HEK293T (cell line): ENCODE results near the gene ZDHHC18.
"Not testable (repeated sequence)": the region's sequence is repeated elsewhere in the genome, so short reads cannot be mapped to it uniquely, and the experiment has no call there.

Source experiments
- CTCF ChIA-PET: fragments of 350-600 bp; formaldehyde crosslinking; extraction: SDS; loops from one replicate; lab custom pipeline; 2021; ENCODE audit warnings: antibody characterized with exemption, inconsistent platforms; lab: Yijun Ruan, JAX
- POLR2A ChIA-PET: fragments of 350-600 bp; formaldehyde crosslinking; extraction: SDS; loops from one replicate; lab custom pipeline; 2020; ENCODE audit warnings: antibody characterized with exemption, inconsistent platforms; lab: Yijun Ruan, JAX
- DNase-seq: peaks from one replicate; pipeline ENCODE4 v3.0.0; 2012; ENCODE audit warnings: mixed read lengths; ENCODE audit errors: extremely low spot score
- ARNT ChIP-seq: fragments of 450-650 bp; IDR thresholded peaks from 2 replicates; pipeline ENCODE4 v1.6.1; 2017; ENCODE audit warnings: mild to moderate bottlenecking
- BHLHE40 ChIP-seq: fragments of 450-650 bp; IDR thresholded peaks from 2 replicates; pipeline ENCODE4 v1.6.1; 2016; ENCODE audit warnings: mild to moderate bottlenecking, moderate library complexity, borderline replicate concordance
- CTBP1 ChIP-seq: fragments of 450-650 bp; IDR thresholded peaks from 2 replicates; pipeline ENCODE4 v1.6.1; 2016; ENCODE audit warnings: borderline replicate concordance
- ELF4 ChIP-seq: fragments of 450-650 bp; IDR thresholded peaks from 2 replicates; pipeline ENCODE4 v1.6.1; 2017; ENCODE audit warnings: antibody characterized with exemption
- FOXA1 ChIP-seq: fragments of 450-650 bp; IDR thresholded peaks from 2 replicates; pipeline ENCODE4 v1.6.1; 2016; ENCODE audit warnings: mild to moderate bottlenecking
- FOXK2 ChIP-seq: fragments of 450-650 bp; IDR thresholded peaks from 2 replicates; pipeline ENCODE4 v1.6.1; 2016; ENCODE audit warnings: mild to moderate bottlenecking
- FOXM1 ChIP-seq: fragments of 450-650 bp; IDR thresholded peaks from 2 replicates; pipeline ENCODE4 v1.6.1; 2017; ENCODE audit warnings: mild to moderate bottlenecking, borderline replicate concordance
- HDGF ChIP-seq: fragments of 450-650 bp; IDR thresholded peaks from 2 replicates; pipeline ENCODE4 v1.6.1; 2017; ENCODE audit warnings: antibody characterized with exemption, borderline replicate concordance
- L3MBTL2 ChIP-seq: fragments of 450-650 bp; conservative IDR thresholded peaks from 2 replicates; pipeline ENCODE4 v1.6.1; 2016; ENCODE audit warnings: mild to moderate bottlenecking
- LEF1 ChIP-seq: fragments of 450-650 bp; IDR thresholded peaks from 2 replicates; pipeline ENCODE4 v1.6.1; 2017; ENCODE audit warnings: mild to moderate bottlenecking, borderline replicate concordance
- NFRKB ChIP-seq: fragments of 450-650 bp; IDR thresholded peaks from 2 replicates; pipeline ENCODE4 v1.6.1; 2016; ENCODE audit warnings: mild to moderate bottlenecking, moderate library complexity
- SP1 ChIP-seq: fragments of 450-650 bp; IDR thresholded peaks from 2 replicates; pipeline ENCODE4 v1.6.1; 2017
- SUZ12 ChIP-seq: fragments of 450-650 bp; IDR thresholded peaks from 2 replicates; pipeline ENCODE4 v1.6.1; 2016; ENCODE audit warnings: mild to moderate bottlenecking
- TARDBP ChIP-seq: fragments of 450-650 bp; IDR thresholded peaks from 2 replicates; pipeline ENCODE4 v1.6.1; 2016
- ZNF384 ChIP-seq: fragments of 450-650 bp; IDR thresholded peaks from 2 replicates; pipeline ENCODE4 v1.6.1; 2016
- TF ChIP-seq, protein P1 (sequence below): fragments of 450-650 bp; IDR thresholded peaks from 2 replicates; pipeline ENCODE4 v1.6.1; 2016

The ZDHHC18 gene

DNA sequence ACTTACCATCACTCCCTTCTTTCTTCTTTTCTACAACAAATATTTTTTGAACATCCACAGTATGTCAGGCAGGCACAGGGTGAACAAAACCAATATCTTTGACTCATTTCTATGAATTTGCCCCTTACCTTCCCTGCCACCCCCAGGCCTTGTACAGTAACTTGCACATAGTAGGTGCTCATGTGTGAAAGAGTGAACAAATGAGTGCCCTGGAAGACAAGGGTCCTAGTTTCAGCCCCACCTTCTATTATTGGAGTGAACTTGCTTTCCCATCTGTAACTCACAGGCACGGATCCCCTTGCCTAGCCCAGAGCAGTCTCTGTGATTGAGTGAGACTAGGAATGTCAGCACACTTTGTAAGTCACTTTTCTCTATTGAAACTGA is 12.8 kb downstream of the ZDHHC18 start:
- no peak for DNase-seq
- ChIA-PET POLR2A (interaction anchor here (0.6 to 0.9 kb wide), 2 partner anchors 14 to 26 kb away, joined by 3 read pairs; no protein-coding TSS in a partner anchor), CTCF (no interaction called here)
- TF ChIP-seq ARNT (no peak), FOXK2 (no peak), ELF4 (no peak), SP1 (no peak), LEF1 (no peak), L3MBTL2 (no peak), CTBP1 (no peak)

DNA sequence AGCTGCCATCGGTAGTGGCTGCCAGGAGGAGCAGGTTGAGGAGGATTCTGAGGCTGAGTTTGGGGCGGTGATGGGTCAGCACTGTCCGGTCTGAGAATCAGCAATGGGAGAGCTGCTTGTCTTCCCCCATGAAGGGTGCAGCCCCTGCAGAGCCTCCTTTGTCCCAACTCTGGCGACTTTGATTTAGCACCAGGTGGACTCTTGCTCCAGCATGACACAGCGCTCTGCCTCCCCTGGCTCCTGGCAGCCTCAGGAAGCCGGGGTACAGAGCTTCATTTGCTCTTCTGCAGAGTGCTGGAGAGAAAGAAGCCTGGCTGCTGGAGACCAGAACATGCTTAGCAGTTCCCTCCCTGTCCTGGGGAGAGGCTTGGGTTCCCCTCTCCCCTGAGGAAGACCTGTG is 13.3 kb downstream of the ZDHHC18 start:
- ChIA-PET POLR2A (interaction anchor here (0.6 to 0.9 kb wide), 2 partner anchors 15 to 25 kb away, joined by 3 read pairs; no protein-coding TSS in a partner anchor), CTCF (no interaction called here)
- no peak for DNase-seq
- no peak for TF ChIP-seq NFRKB
- no peak for TF ChIP-seq ARNT
- TF ChIP-seq TARDBP, result no peak
- no peak for TF ChIP-seq ELF4
- no peak for TF ChIP-seq L3MBTL2
- TF ChIP-seq FOXM1, result no peak
- no peak for TF ChIP-seq HDGF
- TF ChIP-seq SP1, result no peak
- no peak for TF ChIP-seq LEF1
- TF ChIP-seq ZNF384, result no peak
- TF ChIP-seq SUZ12, result no peak
- TF ChIP-seq, protein P1, sequence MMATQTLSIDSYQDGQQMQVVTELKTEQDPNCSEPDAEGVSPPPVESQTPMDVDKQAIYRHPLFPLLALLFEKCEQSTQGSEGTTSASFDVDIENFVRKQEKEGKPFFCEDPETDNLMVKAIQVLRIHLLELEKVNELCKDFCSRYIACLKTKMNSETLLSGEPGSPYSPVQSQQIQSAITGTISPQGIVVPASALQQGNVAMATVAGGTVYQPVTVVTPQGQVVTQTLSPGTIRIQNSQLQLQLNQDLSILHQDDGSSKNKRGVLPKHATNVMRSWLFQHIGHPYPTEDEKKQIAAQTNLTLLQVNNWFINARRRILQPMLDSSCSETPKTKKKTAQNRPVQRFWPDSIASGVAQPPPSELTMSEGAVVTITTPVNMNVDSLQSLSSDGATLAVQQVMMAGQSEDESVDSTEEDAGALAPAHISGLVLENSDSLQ, result no peak
- TF ChIP-seq FOXA1, result no peak

DNA sequence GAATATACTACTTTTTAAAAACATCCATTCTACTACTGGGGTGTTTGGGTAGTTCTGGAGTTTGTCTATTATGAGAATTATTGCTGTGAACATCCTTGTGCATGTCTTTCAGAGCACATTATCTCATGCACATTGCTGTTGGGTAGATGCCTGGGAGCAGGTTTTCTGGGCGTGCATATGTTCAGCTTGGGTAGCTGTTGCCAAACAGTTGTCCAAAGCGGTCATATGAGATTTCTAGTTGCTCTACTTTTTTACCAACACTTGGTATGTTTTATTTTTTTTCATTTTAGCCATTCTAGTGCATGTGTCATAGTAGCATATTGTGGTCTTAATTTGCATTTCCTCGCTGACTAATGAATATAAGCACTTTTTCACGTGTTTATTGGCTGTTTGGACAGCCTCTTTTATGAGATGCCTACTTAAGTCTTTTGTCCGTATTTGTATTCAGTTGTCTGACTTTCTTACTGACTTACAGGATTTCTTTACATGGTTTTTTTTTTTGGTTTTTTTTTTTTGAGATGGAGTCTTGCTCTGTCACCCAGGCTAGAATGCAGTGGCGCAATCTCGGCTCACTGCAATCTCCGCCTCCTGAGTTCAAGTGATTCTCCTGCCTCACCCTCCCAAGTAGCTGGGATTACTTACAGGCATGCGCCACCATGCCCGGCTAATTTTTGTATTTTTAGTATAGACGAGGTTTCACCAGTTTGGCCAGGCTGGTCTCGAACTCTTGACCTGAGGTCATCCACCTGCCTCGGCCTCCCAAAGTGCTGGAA is 18.1 kb downstream of the ZDHHC18 start:
- ChIA-PET CTCF (interaction anchor here (0.6 kb wide), 1 partner anchor 14 kb away, joined by 4 read pairs; no protein-coding TSS in a partner anchor), POLR2A (no interaction called here)
- no peak for DNase-seq
- TF ChIP-seq SUZ12 (no peak), FOXA1 (no peak), CTBP1 (no peak)

DNA sequence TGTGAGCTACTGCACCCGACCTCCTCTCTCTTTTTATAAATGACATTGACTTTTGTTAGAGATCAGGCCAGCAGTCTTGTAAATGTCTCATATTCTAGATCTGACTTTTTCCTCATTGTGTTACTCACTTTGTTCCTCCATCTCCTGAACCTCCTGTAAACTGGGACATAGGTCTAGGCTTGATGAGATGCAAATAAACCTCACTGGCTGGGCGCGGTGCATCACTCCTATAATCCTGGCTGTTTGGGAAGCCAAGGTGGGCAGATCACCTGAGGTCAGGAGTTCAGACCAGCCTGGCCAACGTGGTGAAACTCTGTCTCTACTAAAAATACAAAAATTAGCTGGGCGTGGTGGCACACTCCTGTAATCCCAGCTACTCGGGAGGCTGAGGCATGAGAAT is 21.3 kb downstream of the ZDHHC18 start:
- not testable (repeated sequence) for DNase-seq
- CTCF ChIA-PET, result interaction anchor here (0.7 to 0.8 kb wide), 2 partner anchors 15 to 31 kb away, joined by 4 to 5 read pairs; no protein-coding TSS in a partner anchor

DNA sequence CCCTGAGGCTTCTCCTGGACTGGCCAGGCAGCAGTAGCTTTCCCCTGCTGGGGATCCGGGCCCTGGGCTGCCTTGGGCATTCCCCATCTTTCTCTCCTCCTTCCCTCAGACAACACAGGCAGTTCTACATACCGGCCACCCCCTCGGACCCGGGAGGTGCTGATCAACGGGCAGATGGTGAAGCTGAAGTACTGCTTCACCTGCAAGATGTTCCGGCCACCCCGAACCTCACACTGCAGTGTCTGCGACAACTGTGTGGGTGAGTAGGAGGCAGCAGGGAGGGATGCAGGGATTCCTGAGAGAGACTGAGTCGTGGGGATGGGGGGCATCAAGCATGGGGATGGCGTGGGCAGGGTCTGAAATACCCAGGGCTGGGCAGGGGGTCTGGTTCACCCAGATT is 22.0 kb downstream of the ZDHHC18 start:
- no peak for TF ChIP-seq SP1
- TF ChIP-seq, protein P1, result no peak
- no peak for TF ChIP-seq HDGF
- TF ChIP-seq FOXM1, result no peak
- TF ChIP-seq CTBP1, result no peak
- TF ChIP-seq BHLHE40, result no peak
- no peak for TF ChIP-seq TARDBP
- no peak for TF ChIP-seq NFRKB
- TF ChIP-seq ELF4, result no peak
- no peak for TF ChIP-seq L3MBTL2
- TF ChIP-seq ARNT, result no peak
- no peak for TF ChIP-seq LEF1
- TF ChIP-seq SUZ12, result no peak
- TF ChIP-seq ZNF384, result no peak
- ChIA-PET POLR2A (interaction anchor here (0.7 to 2.3 kb wide), 3 partner anchors 17 to 52 kb away, joined by 3 to 8 read pairs (median 3); partner anchors contain the start of genes GPATCH3 and ZDHHC18), CTCF (interaction anchor here (0.7 to 0.8 kb wide), 2 partner anchors 15 to 30 kb away, joined by 4 to 5 read pairs; no protein-coding TSS in a partner anchor)
- DNase-seq, result no peak

More for the DNA sequence above, 21.3 kb downstream of the ZDHHC18 start:
- POLR2A ChIA-PET, result interaction anchor here (0.9 kb wide), 1 partner anchor 17 kb away, joined by 3 read pairs; no protein-coding TSS in a partner anchor

DNA sequence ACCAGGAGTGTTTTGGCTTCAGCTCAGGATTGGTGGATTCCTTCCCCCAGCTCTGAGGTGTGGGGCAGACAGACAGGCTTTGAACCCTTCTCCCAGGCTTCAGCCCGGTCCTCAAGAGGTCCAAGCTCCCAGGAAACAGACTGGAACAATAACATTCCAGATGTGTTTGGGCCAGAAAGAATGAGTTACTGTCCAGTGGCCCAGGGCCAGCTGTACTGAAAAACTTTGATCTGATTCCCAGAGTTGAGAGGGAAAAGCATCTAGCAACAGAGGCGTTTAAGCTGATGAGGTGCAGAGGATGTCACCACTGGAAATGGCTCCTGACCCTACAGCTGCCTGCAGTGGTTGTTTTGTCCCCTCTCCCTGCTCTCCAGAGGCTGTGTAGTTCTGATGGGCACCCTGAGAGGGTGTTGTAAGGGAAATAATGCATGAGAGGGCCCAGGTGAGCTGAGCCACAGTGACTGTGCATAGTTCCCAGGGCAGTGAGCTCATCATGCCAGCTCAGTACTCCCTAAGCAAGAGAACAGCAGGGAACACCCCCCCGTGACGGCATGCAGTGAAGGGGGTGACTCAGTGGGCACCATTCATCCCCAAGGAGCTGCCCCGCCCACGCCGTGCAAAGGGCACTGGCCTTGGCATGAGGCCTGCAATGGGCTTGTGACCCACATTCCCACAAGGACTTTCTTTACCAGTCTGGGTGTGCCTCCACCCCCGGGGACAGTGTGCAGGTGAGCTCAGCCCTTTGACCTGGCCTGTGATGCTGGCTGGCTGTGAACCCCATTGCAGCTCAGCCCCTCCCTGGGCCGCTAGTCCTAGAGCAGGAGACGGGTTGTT is 22.7 kb downstream of the ZDHHC18 start:
- ChIA-PET POLR2A (interaction anchor here (0.7 to 2.4 kb wide), 6 partner anchors 9 to 51 kb away, joined by 3 to 15 read pairs (median 3); partner anchors contain the start of genes GPATCH3 and ZDHHC18), CTCF (no interaction called here)
- TF ChIP-seq L3MBTL2 (no peak), TARDBP (no peak), BHLHE40 (no peak), ZNF384 (no peak), ELF4 (no peak), FOXM1 (no peak), LEF1 (no peak), NFRKB (no peak), CTBP1 (no peak)
- DNase-seq, result no peak
